Fibroblast of skin of back (primary cell): ENCODE measurements around the gene PRIM1. TPM values are rescaled to one million over a fixed set of nuclear protein-coding genes. Genes with fewer than 3 reads are reported as not detected.
"Not testable (repeated sequence)": the region's sequence is repeated elsewhere in the genome, so short reads cannot be mapped to it uniquely, and the experiment has no call there.

Experiments used
- DNase-seq: peaks from one replicate; pipeline ENCODE4 v3.0.0-alpha.2; 2013
- polyA plus RNA-seq, 2 experiments: library from polyadenylated mRNA; unstranded; fragments of 120-200 nt; gene quantifications; one replicate each; pipeline ENCODE4 v1.2.1, GENCODE V29; 2013; ENCODE audit not compliant: insufficient read length in 2 of 2

Gene PRIM1
- 12.5 TPM for polyA plus RNA-seq (2013, experiment 1 of 2; ENCODE audit: insufficient read length)
- 2.8 TPM for polyA plus RNA-seq (2013, experiment 2 of 2; ENCODE audit: insufficient read length)

DNA sequence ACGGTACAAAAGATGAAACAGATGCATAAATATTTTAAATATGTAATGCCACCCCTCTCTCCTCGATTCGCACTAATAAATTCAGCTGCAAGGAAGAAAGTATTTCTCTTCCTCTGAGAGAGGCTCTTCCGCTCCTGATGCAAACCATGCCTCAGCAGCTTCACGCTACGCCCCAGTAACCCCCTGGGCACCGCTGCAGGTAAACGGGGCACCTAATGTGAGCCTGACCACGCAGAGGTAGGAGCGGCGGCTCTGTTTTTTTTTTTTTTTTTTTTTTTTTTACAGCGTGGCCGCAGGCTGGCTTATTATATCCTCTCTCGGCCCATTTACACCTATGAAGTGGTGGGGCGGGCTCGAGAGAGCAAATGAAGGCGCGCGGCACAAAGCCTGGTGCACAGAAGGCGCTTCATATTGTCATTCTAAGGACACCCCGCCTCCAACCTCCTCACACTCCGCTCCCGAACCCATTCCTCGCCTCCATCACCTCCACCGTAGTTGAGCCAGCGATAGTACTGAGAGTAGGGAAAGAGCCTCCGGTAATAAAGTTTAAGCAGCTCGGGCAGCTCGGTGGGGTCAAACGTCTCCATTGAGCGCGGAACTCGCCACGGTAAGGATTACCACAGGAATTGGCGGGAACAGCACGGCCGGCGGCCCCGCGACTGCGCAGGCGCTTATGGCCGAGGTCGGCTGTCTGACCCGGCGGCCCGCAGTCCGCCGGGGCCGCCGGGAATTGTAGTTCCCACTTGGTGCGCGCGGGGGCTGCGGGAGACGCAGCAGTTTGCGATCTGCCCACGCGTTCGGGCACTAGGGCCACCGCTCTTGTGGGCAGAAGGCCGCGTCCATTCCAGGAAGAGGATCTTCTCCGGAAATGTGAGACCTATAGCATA lies at the start of gene PRIM1:
Gene PRIM1 (minus strand): TSS at position 612 of the 887 bp plus-strand sequence. CDS start 25 bp downstream, at position 587.
- peak; percentile 80 for DNase-seq

DNA sequence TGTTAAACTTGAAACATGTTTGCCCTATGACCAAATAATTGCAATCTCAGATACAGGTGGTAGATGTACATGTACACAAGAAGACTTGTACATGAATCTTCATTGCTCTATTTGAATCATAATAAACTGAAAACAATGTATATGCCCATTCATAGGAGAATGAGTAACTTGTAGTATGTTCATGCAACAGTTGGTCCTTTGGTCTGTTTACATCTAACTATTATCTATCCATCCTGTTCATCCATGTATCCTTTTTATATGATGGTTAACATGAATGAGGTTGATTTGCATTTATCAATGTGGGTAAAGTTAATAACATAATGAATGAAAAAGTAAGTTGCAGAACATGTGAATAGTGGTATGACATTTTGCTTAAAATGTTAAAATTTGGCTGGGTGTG lies 48.1 kb upstream of the PRIM1 start:
- no peak for DNase-seq

DNA sequence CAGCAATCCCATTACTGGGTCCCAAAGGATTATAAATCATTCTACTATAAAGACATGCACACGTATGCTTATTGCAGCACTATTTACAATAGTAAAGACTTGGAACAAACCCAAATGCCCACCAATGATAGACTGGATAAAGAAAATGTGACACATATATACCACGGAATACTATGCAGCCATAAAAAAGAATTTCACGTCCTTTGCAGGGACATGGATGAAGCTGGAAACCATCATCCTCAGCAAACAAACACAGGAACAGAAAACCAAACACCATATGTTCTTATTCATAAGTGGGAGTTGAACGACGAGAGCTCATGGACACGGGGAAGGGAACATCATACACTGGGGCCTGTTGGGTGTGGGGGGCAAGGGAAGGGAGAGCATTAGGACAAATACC lies 47.2 kb upstream of the PRIM1 start:
- DNase-seq = not testable (repeated sequence)

DNA sequence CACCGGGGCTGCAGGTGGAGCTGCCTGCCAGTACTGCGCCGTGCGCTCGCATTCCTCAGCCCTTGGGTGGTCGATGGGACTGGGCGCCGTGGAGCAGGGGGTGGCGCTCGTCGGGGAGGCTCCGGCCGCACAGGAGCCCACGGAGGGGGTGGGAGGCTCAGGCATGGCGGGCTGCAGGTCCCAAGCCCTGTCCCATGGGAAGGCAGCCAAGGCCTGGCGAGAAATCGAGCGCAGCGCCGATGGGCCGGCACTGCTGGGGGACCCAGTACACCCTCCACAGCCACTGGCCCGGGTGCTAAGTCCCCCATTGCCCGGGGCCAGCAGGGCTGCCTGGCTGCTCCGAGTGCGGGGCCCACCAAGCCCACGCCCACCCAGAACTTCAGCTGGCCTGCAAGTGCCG lies 43.7 kb upstream of the PRIM1 start:
- DNase-seq = not testable (repeated sequence)

GRCh38 chr12:56795046-56795562 lies 43.0 kb upstream of the PRIM1 start:
- DNase-seq = not testable (repeated sequence)

DNA sequence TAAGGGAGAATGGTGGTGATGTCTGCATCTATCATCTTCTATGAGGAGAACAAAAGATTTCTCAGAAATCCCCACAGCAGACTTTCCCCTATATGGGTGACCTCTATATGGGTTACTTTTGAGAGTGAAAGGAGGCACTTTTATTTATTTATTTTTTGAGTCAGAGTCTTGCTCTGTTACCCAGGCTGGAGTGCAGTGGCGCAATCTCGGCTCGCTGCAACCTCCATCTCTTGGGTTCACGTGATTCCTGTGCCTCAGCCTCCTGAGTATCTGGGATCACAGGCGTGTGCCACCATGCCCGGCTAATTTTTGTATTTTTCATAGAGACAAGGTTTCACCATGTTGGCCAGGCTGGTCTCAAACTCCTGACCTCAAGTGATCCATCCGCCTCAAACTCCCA lies 41.0 kb upstream of the PRIM1 start:
- DNase-seq = not testable (repeated sequence)

GRCh38 chr12:56792678-56793077 lies 40.6 kb upstream of the PRIM1 start:
- no peak for DNase-seq

- DNase-seq = not testable (repeated sequence)
Measured at GRCh38 chr12:56789429-56789828, 37.3 kb upstream of the PRIM1 start.

- no peak for DNase-seq
Measured at GRCh38 chr12:56787498-56787897, 35.4 kb upstream of the PRIM1 start.

DNA sequence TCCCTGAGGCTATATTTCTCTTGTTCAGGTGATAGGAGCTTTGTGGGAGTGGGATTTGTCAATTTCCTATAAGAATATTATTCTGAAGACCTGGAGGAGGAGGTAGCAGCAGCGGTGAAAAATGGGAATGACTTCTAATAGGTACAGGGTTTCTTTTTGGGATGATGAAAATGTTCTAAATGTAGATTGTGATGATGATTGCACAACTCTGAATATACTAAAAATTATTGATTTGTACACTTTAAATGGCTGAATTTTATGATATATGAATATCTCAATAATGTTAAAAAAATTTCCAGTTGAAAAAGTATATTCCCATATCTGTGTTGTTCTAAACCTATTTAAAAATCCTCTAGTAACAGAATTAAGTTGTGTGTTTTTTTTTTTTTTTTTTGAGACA lies 33.8 kb upstream of the PRIM1 start:
- no peak for DNase-seq

DNA sequence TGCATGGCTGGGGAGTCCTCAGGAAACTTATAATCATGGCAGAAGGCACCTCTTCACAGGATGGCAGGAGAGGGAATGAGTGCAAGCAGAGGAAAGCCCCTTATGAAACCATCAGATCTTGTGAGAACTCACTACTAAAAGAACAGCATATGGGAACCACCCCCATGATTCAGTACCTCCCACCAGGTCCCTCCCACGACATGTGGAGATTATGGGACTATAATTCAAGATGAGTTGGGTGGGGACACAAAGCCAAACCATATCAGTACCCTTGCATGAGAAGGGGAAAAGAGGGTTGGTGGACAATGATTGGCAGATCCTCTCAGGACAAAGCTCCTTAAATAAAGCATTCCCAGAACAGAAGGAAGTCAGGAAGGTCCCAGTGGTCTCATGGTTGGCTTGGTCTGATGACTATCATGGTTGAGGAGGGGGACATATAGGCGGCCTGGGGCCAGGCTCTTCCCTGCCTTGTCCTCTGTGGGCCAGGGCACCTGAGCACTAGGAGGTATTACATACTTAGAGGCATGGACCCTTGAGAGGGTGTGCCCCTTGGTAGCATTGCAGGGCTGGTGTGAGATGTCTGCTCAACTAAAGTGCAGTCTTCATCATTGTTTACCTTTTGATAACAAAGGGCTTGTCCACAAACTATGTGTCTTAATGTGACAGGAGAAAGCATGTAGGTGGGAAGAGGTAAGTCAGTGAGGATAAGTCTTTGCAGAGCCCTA lies 33.2 kb upstream of the PRIM1 start:
- no peak for DNase-seq

GRCh38 chr12:56781726-56782125 lies 29.6 kb upstream of the PRIM1 start:
- no peak for DNase-seq

DNA sequence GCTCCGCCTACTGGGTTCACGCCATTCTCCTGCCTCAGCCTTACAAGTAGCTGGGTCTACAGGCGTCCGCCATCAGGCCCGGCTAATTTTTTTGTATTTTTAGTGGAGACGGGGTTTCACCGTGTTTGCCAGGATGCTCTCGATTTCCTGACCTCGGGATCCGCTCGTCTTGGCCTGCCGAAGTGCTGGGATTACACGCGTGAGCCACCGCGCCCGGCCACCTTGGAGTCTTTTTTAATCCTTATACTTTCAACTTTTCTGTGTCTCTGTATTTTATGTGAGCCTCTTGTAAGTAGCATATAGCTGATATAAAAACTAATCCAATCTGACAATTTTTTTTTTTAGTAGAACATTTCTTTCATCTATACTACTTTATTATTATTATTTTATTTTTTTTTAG lies 26.6 kb upstream of the PRIM1 start:
- no peak for DNase-seq

GRCh38 chr12:56776654-56777053 lies 24.5 kb upstream of the PRIM1 start:
- no peak for DNase-seq

GRCh38 chr12:56775638-56776037 lies 23.5 kb upstream of the PRIM1 start:
- DNase-seq = peak; percentile 35

GRCh38 chr12:56773113-56773512 lies 21.0 kb upstream of the PRIM1 start:
- DNase-seq = no peak

DNA sequence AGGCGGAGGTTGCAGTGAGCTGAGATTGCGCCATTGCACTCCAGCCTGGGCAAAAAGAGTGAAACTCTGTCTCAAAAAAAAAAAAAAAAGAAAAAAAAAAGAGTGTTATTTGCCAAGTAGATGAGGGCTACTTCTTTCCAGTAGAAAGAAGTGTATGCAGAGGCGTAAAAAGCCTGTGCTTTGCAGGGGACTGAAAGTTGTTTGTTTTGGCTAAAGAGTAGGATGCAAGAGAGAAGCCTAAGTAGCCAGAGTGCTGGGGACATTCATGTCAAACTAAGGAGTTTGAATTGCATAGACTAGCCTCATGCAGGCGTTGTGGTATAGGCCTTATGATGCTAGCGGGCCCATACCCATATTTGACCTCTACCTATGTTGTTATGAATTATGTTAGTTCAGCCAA lies 20.5 kb upstream of the PRIM1 start:
- DNase-seq = no peak

- DNase-seq = no peak
Measured at GRCh38 chr12:56769868-56770267, 17.7 kb upstream of the PRIM1 start.

DNA sequence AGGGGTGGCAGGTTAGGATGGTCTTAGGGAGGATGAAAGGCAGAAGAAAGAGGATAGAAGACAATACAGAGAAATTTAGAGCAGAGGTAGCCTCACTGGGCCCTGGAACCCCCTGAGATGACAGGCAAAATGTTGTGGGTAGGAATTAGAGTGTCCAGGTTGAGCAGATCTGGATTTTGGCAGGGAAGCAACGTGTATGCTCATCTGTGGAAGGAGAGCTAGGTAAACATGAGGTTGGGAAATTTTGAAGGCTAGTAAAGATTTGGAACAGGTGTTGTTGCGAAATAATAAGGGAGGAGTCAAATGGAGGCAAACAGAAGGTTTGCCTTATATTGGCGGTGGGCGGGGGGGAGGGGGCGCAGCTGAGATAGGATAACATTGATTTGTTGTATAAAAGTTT lies 16.3 kb upstream of the PRIM1 start:
- DNase-seq = no peak

DNA sequence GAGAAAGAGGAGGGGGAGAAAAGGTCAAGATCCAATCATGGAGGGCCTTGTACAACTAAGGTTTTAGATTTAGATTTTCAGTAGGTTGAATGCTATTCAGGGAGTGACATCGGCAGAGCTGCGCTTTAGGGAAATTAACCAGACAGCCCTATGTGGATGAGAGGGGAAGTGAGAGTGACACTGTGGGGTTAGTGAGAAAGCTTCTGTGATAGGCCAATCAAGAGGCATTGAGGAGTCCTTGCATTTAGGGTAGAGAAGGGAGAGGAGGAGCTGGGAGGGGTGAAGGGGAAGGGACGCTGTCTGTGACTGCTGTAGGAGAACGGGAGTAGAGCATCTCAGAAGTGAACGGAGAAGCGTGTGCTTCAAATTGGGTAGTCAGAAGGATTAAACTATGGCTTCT lies 14.4 kb upstream of the PRIM1 start:
- DNase-seq = no peak

GRCh38 chr12:56763753-56764657 lies 11.9 kb upstream of the PRIM1 start:
- peak; percentile 63 for DNase-seq

DNA sequence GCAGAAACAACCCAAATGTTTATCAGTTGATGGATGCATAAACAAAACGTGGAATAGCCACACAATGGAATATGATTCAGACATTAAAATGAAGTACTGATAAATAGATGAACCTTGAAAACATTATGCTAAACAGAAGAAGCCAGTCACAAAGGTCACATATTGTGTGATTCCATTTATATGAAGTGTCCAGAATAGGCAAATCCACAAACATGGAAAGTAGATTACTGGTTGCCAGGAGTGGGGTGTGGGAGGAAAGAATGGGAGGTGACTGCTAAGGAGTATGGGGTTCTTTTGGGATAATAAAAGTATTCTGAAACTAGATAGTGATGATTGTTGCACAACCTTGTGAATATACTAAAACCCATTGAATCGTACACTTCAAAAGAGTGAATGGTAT lies 9.7 kb upstream of the PRIM1 start:
- DNase-seq = no peak
